ENCODE measurements around the gene COX5B. TPM values are rescaled to one million over a fixed set of nuclear protein-coding genes. Genes with fewer than 3 reads are reported as not detected.

COX5B gene
- total RNA-seq, 1 donor: 270 TPM

- no peak for DNase-seq (ENCODE audit: low read depth)
- TF ChIP-seq CTCF (IDR thresholded peaks at IDR 0.05; ENCODE audit: insufficient read depth, low read depth, low read length): no peak
- H3K4me3 ChIP-seq (ENCODE audit: low read depth, low read length): no peak overlapping the region
Measured at GRCh38 chr2:97644023-97644717, 1.7 kb upstream of the COX5B start.

- TF ChIP-seq CTCF (IDR thresholded peaks at IDR 0.05; ENCODE audit: insufficient read depth, low read depth, low read length): no peak
- no peak for DNase-seq (ENCODE audit: low read depth)
Measured at GRCh38 chr2:97645112-97645694, 659 bp upstream of the COX5B start.

GRCh38 chr2:97646977-97647376 is 1.1 kb downstream of the COX5B start:
- DNase-seq (ENCODE audit: low read depth): no peak
- TF ChIP-seq CTCF (IDR thresholded peaks at IDR 0.05; ENCODE audit: insufficient read depth, low read depth, low read length): no peak
- peak overlapping the region; percentile 98 for H3K4me3 ChIP-seq (ENCODE audit: low read depth, low read length)

More at GRCh38 chr2:97645112-97645694, 659 bp upstream of the COX5B start:
- H3K4me3 ChIP-seq (ENCODE audit: low read depth, low read length): peak overlapping the region; percentile 98

- no peak for DNase-seq (ENCODE audit: low read depth)
- no peak for TF ChIP-seq CTCF (IDR thresholded peaks at IDR 0.05; ENCODE audit: insufficient read depth, low read depth, low read length)
- no peak overlapping the region for H3K4me3 ChIP-seq (ENCODE audit: low read depth, low read length)
Measured at GRCh38 chr2:97651114-97651513, 5.3 kb downstream of the COX5B start.

- H3K4me3 ChIP-seq (ENCODE audit: low read depth, low read length): no peak overlapping the region
- DNase-seq (ENCODE audit: low read depth): no peak
- TF ChIP-seq CTCF (IDR thresholded peaks at IDR 0.05; ENCODE audit: insufficient read depth, low read depth, low read length): no peak
Measured at GRCh38 chr2:97653473-97653872, 7.6 kb downstream of the COX5B start.

- no peak for TF ChIP-seq CTCF (IDR thresholded peaks at IDR 0.05; ENCODE audit: insufficient read depth, low read depth, low read length)
- H3K4me3 ChIP-seq (ENCODE audit: low read depth, low read length): no peak overlapping the region
- DNase-seq (ENCODE audit: low read depth): no peak
Measured at GRCh38 chr2:97653874-97654273, 8.0 kb downstream of the COX5B start.

All from fibroblast of villous mesenchyme (primary cell).